Measurements from ENCODE around the gene ASB10. TPM values are rescaled to one million over a fixed set of nuclear protein-coding genes. Genes with fewer than 3 reads are reported as not detected.

The ASB10 gene
- total RNA-seq, 1 experiment from 2014 or later = not detected

DNA sequence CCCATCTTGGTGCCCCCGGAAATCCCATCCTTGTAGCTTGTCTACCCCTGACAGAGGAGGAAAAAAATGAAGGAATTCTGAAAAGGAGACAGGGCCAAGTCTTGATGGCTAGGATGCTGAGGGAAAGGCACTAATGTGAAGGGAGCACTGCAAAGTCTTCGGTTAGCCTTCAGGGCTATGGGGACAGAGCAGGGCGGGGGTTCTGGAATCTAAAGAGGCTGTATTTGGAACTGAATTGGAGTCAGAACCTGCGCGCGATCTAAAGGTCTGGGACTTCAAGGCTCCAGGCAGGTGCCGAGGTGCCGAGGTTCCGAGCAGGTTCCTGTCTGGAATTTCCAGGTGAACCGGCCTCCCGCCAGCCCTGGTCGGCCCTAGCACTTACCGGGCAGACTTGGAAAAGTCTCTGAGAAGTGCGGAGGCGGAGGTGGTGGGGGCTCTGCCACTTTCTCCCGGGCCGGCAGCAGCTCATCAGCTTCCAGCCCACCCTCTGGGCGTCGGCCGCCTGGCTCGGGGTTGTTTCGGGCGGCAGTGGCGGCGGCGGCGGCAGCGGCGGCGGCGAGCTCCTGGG, 20.3 kb downstream of the ASB10 start:
- no peak for DNase-seq (ENCODE audit: low spot score)

DNA sequence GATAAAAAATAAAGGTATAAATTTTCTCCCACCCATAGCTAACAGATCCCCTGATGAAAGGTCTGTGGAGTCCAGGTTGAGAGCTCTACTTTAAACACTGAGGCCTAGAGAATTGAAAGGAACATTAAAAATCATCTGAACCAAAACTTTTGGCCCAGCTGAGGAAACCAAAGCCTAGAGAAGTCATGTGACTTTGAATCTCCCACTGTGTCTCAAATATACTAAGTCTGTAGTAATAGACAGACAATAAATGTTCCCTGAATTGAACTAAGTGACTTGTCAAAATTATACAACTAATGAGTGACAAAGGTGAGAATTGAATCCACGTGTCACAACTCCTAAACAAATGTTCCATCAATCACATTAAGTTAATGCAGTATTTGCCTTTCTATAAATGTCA, 25.3 kb downstream of the ASB10 start:
- no peak for DNase-seq (ENCODE audit: low spot score)

DNA sequence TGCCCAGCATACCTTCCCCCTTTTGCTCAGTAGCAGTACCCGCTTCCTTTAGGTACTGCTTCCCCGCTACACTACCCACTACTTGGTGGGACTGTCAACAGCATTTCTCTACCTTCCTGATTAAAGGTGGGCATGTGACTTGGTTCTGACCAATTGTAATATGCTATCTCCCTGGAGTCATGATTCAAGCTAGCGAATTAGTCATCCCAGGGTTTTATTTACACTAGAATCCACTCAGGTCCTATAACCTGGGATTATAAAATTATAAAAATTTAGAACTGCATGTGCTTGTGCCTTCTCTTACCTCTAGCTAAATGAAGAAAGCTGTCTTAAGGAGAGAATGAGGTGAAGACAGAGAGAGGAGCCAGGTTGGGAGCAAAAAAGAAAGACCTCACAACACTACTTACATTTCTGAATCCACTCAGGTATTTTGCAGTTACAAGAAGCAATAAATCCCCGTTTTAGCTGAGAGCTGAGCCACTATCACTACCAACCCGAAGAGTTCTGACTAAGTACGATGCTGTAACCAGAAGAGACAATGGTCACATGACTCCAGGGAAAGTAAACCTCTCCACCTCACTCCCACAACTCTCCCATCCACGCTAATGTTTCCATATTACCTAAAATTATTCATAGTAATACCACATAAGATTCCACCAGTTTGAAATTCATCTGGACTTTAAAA, 29.3 kb downstream of the ASB10 start:
- DNase-seq (ENCODE audit: low spot score) = peak; percentile 56

DNA sequence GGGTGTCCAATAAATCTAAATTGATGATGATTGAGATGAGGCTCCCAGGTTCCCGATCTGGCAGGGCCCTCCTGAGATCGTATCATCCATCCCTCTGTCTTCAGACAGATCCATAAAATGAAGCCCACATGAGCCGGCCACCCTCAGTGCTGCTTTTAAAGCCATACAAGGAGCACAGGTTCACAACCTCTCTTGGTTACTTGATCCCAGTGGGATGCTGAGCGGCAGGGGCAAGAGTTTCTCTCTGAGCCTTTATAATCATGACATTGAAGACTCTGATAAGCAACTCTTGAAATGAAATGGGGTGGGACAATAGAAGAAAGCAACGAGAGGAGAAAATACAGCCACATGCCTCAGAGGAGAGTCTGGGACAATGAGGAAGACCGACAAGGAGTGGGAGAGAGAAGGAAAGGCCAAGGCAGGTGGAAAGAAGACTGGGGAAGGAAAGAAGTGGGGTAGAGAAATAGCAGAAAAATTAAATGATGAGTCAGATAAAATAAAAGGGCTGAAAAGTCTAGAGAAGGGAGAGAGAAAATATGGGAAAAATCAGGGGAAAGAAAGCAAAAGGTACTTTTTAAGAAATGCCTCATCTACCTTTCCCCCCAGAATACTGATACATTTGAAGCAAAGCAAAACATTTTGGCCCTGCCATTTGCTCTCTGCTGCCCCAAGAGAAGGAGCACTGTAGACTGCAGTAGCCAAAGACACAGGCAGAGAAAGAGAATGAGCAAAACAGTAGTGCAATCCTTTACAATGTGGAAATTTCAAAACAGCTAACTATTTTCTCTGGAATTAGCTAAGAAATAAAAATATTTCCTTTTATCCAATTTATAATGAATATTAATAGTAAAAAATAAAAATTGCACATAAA, 34.2 kb downstream of the ASB10 start:
- DNase-seq (ENCODE audit: low spot score) = no peak

DNA sequence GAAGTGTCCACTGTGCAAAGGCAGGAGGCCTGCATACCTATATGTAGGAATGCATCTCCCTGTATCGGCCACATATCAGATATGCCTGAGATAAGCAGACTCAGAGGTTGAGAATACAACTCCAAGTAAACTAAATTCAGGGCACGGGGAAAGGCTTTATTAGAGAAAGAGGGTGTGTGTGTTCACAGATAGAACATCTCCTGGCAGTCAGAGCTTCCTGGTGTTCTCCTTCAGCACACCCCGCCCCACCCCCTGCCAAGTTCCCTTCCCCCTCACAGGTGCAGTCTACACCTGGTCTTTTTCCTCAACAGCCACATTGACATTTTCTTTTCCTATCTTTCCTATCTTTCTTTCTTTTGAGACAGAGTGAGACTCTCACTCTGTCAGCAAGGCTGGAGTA, 36.7 kb downstream of the ASB10 start:
- no peak for DNase-seq (ENCODE audit: low spot score)

DNA sequence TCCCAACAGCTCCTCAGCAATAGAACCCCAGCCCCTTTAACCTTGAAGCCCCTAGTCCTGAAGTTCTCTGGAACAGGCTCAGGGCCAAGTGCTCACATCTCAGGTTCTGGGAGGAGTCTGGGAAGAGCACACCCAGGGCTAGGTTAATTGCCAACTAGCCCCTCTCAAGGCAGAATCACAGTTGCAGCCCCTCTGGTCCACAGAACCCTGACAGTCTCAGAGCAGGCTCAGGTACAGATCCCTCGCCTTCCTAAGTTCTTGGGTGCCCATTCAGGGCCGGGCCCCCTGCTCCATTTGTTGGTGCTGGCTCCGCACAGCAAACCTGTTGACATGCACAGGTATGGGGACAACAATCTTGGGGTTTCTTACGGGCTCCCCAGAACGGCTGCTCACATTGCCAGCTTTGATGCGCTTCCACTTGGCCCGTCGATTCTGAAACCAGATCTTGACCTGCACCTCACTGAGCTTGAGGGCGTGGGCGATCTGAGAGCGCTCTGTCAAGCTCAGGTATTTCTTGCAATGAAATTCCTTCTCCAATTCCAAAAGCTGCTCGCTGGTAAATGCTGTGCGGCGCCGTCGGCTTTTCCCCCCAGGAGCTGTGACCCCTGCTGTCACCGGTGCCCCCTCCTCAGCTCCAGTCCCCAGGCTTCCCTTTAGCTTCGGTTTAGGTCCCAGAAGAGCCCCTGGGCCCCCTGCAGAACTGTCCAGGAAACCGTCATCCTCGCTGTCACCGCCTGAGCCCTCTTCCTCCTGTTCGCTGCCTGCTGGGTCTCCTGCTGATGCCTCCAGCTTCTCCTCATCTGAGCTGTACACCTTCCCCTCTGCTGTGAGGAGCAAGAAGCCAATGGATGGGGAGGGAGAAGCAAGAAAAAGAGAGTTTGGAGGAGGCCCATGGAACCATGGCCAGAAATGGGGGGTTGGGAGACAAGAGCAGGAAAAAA, 38.5 kb downstream of the ASB10 start:
- no peak for DNase-seq (ENCODE audit: low spot score)

DNA sequence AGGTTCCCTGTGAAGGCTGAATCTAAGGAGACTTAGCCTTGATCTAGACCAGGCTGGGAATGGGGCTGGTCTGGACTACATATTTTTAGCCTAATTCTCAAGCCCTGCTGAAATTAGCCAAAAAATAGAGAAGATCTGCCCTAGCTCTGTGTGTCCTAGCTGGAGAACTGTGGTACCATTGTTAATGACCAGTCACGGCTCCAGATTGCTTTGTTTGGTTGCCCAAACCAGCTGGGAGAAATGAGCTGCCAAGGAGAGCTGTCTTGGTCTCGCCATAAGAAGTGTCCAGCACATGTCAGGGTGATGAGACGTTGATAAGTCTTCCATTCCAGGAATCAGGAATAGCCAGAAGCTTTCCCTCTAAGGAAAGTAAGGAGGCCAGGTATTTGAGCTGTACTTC, 40.3 kb downstream of the ASB10 start:
- DNase-seq (ENCODE audit: low spot score) = no peak

DNA sequence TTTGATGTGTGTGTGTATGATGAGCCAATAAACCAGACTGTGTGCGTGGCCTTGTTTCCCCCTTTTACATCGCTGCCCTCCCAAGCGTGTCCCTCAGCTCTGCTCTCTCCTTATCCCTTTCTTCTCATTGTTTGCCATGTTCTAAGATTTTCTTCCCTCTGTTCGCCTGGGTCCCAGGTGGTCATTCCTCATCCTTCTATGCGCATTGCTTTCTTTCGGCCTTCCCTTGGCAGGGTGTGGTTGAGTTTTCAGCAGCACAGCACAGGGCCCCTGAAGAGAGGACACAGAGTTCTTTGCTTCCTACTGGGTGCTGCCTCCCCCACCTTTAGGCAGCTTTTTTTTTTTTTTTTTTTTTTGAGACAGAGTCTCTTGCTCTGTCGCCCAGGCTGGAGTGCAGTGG, 42.7 kb downstream of the ASB10 start:
- no peak for DNase-seq (ENCODE audit: low spot score)

DNA sequence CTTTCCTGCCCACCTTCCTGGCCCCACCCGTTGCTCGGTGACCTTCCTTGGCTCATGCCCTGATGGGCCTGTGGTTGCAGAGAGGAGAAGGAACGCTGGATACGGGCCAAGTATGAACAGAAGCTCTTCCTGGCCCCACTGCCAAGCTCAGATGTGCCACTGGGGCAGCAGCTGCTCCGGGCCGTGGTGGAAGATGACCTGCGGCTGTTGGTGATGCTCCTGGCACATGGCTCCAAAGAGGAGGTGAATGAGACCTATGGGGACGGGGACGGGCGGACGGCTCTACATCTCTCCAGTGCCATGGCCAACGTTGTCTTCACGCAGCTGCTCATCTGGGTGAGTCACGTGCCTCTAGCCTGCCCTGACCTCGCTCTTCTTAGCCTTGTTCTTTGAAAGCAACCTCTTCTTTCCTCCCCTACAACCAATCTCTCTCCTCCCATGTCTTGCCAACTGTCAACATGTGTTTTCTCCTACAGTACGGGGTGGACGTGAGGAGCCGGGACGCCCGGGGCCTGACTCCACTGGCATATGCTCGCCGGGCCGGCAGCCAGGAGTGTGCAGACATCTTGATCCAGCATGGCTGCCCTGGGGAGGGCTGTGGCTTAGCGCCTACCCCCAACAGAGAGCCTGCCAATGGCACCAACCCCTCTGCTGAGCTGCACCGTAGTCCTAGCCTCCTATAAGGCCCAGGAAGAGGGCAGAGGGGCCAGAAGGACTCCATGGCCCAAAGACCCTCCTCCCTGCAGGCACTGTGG, 43.6 kb downstream of the ASB10 start:
- DNase-seq (ENCODE audit: low spot score) = no peak

DNA sequence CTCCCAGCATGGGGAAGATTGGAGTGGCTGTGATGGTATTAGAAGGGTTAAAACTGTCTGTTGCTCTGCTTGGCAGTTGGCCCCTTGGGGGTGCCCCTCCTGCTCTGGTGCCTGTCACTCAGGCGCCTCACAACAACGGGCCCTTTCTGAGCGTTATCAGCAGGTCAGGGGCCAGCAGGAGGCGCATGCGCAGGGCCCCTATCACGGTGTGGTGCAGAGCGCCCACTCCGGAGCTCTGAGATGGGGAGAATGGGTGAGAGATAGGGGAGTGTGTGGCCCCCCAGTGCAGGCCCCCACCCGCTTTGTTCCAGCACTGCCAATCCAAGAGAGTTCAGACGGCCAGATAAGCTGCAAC, 44.4 kb downstream of the ASB10 start:
- DNase-seq (ENCODE audit: low spot score) = no peak

DNA sequence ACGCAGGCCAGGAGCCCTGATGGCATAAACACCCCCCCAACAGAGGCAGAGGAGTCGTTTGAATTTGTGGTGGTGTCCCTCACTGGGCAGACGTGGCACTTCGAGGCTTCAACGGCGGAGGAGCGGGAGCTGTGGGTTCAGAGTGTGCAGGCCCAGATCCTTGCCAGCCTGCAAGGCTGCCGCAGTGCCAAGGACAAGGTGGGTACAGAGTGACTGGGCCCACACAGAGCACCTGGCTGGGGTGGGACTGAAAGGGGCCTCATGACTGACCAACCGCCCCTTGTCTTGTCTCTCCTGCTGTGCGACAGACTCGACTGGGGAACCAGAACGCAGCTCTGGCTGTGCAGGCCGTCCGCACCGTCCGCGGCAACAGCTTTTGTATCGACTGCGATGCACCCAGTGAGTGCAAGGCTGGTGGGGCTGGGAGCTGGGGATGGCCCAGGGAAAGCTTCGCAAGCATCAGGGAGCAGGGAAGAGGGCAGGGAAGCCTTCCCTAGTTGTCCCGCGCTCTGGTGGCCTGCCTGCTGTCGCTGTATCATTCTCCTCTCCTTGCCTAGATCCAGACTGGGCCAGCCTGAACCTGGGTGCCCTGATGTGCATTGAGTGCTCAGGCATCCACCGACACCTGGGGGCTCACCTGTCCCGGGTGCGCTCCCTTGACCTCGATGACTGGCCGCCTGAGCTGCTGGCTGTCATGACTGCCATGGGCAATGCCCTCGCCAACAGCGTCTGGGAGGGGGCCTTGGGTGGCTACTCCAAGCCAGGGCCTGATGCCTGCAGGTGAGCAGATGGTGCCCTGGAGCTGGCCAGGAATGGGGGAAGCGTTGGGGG, 45.0 kb downstream of the ASB10 start:
- DNase-seq (ENCODE audit: low spot score) = no peak

DNA sequence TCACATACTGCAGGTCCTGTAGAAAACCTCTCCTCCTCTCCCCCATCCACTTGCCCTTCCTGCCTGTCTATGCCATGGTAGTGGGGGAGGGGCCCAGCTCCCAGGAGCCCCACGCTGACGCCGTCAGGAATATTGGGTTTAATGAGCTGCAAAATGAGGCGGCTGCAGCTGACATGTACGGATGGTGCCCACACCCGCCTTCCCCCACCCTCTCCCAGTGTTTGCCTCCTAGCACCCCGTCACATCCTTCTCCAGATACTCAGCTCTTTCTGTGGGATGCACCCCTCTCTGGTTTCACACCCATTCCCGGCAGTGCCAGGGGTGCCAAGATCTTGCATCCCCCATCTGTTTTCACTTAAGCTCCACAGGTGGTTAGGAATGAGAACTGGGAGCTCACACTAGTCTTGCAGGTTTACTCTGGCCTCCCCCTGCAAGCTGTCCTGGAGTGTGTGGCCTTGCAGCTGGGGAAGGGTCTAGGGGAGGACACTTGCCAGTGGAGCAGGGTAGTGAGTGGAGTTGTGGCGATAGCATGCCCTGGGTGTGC, 45.7 kb downstream of the ASB10 start:
- no peak for DNase-seq (ENCODE audit: low spot score)

DNA sequence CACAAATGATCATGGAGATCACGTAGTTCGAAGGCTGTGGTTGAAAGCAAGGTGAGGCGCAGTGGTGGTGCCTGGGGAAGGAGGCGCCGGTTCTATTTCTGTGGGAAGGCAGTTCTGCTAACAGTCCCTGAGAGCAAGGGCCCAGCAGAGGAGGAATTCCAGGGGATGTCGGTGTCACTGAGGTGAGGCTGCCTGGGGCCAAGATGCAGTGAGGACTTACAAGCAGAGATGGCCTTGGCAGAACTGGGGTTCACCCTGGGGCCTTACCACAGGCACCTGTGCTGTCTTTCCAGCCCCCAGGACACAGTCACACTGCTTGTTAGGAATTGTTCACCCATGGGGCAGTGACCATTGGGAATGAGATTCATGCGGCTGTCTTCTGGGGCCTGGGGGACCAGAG, 46.2 kb downstream of the ASB10 start:
- DNase-seq (ENCODE audit: low spot score) = no peak

DNA sequence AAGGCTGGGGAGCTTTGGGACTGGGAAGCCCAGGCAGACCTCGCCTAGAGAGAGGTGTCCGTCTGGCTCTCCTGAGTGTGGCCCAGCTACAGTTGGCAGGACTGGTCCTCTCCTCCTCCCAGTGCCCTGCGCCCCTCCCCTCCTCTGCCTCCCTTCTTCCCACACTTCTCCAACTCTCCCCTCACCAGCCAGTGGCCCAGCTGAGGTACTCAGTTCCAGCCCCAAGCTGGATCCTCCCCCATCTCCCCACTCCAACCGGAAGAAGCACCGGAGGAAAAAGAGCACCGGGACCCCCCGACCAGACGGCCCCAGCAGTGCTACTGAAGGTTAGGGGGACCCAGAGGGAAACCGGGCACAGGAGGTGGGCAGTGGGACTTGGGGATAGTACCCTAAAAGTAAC, 47.3 kb downstream of the ASB10 start:
- no peak for DNase-seq (ENCODE audit: low spot score)

DNA sequence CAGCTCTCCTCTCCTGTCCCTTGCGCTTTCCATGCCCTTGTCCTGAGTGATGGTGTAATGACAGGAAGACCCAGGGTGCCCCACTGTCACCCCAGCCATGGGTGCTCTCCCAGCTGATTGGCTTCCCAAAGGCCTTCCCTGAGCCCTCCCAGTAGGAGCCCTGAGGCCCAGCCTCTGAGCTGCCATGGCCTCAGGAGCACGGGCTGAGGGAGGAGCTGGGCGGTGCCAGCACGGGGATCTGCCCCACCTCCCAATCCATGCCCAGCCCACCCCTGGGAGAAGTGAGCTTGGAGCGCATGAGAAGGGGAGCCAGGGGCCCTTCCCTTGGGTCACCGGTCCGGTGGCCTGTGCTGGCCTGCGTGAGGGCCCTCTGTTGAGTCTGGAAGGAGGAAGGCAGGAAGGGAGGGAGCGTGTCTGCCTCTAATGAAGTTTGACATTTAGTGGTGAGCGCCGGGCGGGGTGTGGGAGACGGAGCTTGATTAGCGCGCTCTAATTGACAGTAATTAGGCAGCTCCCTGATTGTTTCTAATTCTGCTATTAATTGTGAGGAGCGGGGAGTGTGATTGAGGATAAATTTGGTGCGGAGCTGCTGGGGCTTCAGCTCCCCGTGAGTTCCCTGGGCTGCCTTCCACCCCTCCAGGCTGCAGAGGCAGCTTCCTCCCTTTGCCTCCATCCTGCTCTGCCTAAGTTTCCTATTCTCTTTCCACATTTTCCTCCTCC, 47.8 kb downstream of the ASB10 start:
- DNase-seq (ENCODE audit: low spot score) = no peak

DNA sequence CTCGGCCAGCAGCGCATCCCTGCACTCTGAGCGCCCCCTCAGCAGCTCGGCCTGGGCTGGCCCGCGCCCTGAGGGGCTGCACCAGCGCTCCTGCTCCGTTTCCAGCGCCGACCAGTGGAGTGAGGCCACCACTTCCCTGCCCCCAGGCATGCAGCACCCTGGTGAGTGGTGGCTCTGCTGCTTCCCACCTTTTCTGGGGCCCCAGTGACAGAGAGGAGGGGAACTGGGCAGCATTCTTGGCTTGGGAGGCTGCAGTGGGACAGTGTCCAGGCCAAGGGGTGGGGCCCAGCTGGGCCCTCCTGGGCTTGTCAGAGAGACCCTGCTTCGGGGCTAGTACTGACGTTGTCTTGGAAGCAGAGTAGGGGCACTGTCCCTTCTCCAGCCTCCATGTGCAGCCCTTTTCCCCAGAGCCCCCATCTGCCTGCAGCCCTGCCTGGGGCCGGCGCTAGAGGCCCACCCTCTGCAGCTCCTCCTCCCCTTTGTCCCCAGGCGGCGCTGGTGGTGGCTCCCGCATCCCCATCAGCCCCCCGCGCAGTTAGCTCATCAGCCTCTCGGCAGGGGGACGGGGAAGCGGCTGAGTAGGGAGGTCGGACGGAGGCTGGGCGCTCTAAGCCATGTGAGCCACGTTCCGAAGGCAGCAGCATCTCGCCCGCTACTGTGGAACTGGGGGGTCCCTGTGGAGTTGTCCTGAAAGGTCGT, 48.7 kb downstream of the ASB10 start:
- no peak for DNase-seq (ENCODE audit: low spot score)

DNA sequence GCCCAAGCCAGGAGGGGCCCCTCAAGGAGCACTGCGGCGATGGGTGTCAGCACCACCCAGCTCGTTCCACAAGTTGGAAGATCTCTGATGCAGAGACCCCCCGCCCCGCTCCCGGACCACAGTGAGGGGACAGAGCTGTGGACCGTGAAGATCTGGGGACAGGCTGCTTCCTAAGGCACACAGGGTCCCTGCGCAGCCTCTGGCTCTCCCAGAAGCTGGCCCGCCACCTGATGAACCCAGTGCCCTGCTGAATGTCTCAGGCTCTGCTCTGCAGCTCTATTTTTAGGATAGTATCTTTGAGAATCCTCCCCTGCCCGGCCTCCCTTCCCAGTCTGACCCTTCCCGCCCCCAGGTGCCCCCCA, 49.3 kb downstream of the ASB10 start:
- no peak for DNase-seq (ENCODE audit: low spot score)

DNA sequence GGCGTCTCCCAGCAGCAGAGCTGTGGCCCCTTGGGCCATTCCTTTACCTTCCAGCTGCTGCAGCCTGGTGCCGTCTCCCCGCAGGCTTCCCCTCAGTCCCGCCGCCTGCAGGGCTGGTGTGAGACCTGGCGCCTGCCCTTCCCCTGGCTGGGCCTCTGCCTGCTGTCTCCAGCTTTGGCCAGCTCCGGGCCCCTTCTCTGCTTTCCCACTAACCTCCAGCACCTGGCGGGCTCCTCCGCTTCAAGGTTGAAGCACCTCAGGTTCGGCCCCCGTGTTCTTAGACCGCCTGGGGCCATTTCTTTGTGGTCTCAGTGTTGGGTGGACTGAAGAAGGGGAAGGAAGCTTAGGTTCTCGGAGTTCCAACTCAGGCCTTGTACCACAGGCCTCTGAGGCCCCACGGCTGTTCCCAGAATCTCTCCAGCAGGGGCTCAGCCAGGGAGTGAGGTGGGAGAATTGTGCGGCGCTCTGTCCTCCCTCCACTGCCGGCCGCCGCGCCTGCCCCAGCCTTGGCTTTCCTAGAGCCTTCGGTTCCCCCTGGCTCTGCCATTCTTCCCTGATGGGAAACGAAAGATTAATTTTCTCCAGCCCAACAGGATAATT, 49.9 kb downstream of the ASB10 start:
- no peak for DNase-seq (ENCODE audit: low spot score)
